ENCODE measurements around the gene TAF1C.

TAF1C gene

GRCh38 chr16:84233748-84234147, 46.9 kb upstream of the TAF1C start:
- no peak overlapping the region for H3K27ac ChIP-seq (ENCODE audit: low read depth, low read length, poor library complexity, severe bottlenecking)

GRCh38 chr16:84232969-84233368, 46.1 kb upstream of the TAF1C start:
- Histone ChIP-seq H2AFZ (ENCODE audit: low read length) (no peak overlapping the region), H3K27ac (ENCODE audit: low read depth, low read length, poor library complexity, severe bottlenecking) (no peak overlapping the region), H3K4me1 (ENCODE audit: insufficient read depth, low read length, severe bottlenecking) (no peaks in the 10 kb centered on the region), H3K4me3 (ENCODE audit: low read depth, low read length, poor library complexity, severe bottlenecking) (no peak overlapping the region), H3K27me3 (ENCODE audit: insufficient read depth, low read length) (no peaks in the 10 kb centered on the region; the same call in 1 of the 2 replicates), H3K9me2 (ENCODE audit: low read depth, low read length) (no peaks in the 10 kb centered on the region), H4K20me1 (ENCODE audit: insufficient read depth, low read length) (no peaks in the 10 kb centered on the region), H3K9me3 (ENCODE audit: low read length) (no peaks in the 10 kb centered on the region), H3K36me3 (ENCODE audit: insufficient read depth, low read length) (no peaks in the 10 kb centered on the region), H3K9ac (ENCODE audit: low read length) (no peak overlapping the region), H3K79me2 (ENCODE audit: insufficient read depth, low read length) (no peaks in the 10 kb centered on the region), H3K4me2 (ENCODE audit: low read length) (no peak overlapping the region), H3F3A (ENCODE audit: insufficient read depth, low read length) (no peaks in the 10 kb centered on the region)
- TF ChIP-seq, protein P1, sequence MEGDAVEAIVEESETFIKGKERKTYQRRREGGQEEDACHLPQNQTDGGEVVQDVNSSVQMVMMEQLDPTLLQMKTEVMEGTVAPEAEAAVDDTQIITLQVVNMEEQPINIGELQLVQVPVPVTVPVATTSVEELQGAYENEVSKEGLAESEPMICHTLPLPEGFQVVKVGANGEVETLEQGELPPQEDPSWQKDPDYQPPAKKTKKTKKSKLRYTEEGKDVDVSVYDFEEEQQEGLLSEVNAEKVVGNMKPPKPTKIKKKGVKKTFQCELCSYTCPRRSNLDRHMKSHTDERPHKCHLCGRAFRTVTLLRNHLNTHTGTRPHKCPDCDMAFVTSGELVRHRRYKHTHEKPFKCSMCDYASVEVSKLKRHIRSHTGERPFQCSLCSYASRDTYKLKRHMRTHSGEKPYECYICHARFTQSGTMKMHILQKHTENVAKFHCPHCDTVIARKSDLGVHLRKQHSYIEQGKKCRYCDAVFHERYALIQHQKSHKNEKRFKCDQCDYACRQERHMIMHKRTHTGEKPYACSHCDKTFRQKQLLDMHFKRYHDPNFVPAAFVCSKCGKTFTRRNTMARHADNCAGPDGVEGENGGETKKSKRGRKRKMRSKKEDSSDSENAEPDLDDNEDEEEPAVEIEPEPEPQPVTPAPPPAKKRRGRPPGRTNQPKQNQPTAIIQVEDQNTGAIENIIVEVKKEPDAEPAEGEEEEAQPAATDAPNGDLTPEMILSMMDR (IDR thresholded peaks at IDR 0.05; ENCODE audit: low read length): no peak
- TF ChIP-seq EZH2 (IDR thresholded peaks at IDR 0.05; ENCODE audit: borderline replicate concordance, low read length): no peak

More at GRCh38 chr16:84233748-84234147, 46.9 kb upstream of the TAF1C start:
- H3K4me2 ChIP-seq (ENCODE audit: low read length): no peak overlapping the region
- no peaks in the 10 kb centered on the region for H3K9me2 ChIP-seq (ENCODE audit: low read depth, low read length)
- no peaks in the 10 kb centered on the region for H3F3A ChIP-seq (ENCODE audit: insufficient read depth, low read length)
- H4K20me1 ChIP-seq (ENCODE audit: insufficient read depth, low read length): no peaks in the 10 kb centered on the region
- no peak overlapping the region for H3K4me3 ChIP-seq (ENCODE audit: low read depth, low read length, poor library complexity, severe bottlenecking)
- H3K27me3 ChIP-seq (ENCODE audit: insufficient read depth, low read length): no peaks in the 10 kb centered on the region; the same call in 1 of the 2 replicates
- no peaks in the 10 kb centered on the region for H3K79me2 ChIP-seq (ENCODE audit: insufficient read depth, low read length)
- H3K9ac ChIP-seq (ENCODE audit: low read length): no peak overlapping the region
- H3K4me1 ChIP-seq (ENCODE audit: insufficient read depth, low read length, severe bottlenecking): no peaks in the 10 kb centered on the region
- no peaks in the 10 kb centered on the region for H3K9me3 ChIP-seq (ENCODE audit: low read length)
- no peak for TF ChIP-seq EZH2 (IDR thresholded peaks at IDR 0.05; ENCODE audit: borderline replicate concordance, low read length)
- TF ChIP-seq, protein P1 (IDR thresholded peaks at IDR 0.05; ENCODE audit: low read length): no peak
- no peak overlapping the region for H2AFZ ChIP-seq (ENCODE audit: low read length)
- no peaks in the 10 kb centered on the region for H3K36me3 ChIP-seq (ENCODE audit: insufficient read depth, low read length)

GRCh38 chr16:84232060-84232459, 45.2 kb upstream of the TAF1C start:
- H3K9ac ChIP-seq (ENCODE audit: low read length): no peak overlapping the region
- H3K4me1 ChIP-seq (ENCODE audit: insufficient read depth, low read length, severe bottlenecking): no peaks in the 10 kb centered on the region
- H3K27ac ChIP-seq (ENCODE audit: low read depth, low read length, poor library complexity, severe bottlenecking): no peak overlapping the region
- no peak overlapping the region for H3K4me3 ChIP-seq (ENCODE audit: low read depth, low read length, poor library complexity, severe bottlenecking)
- no peaks in the 10 kb centered on the region for H3K9me3 ChIP-seq (ENCODE audit: low read length)
- no peaks in the 10 kb centered on the region; the same call in 1 of the 2 replicates for H3K27me3 ChIP-seq (ENCODE audit: insufficient read depth, low read length)
- H4K20me1 ChIP-seq (ENCODE audit: insufficient read depth, low read length): no peaks in the 10 kb centered on the region
- no peaks in the 10 kb centered on the region for H3F3A ChIP-seq (ENCODE audit: insufficient read depth, low read length)
- no peak overlapping the region for H3K4me2 ChIP-seq (ENCODE audit: low read length)
- no peak overlapping the region for H2AFZ ChIP-seq (ENCODE audit: low read length)
- no peaks in the 10 kb centered on the region for H3K79me2 ChIP-seq (ENCODE audit: insufficient read depth, low read length)
- no peak for TF ChIP-seq EZH2 (IDR thresholded peaks at IDR 0.05; ENCODE audit: borderline replicate concordance, low read length)
- no peaks in the 10 kb centered on the region for H3K9me2 ChIP-seq (ENCODE audit: low read depth, low read length)
- no peaks in the 10 kb centered on the region for H3K36me3 ChIP-seq (ENCODE audit: insufficient read depth, low read length)

- H3K9me3 ChIP-seq (ENCODE audit: low read length): no peaks in the 10 kb centered on the region
- H4K20me1 ChIP-seq (ENCODE audit: insufficient read depth, low read length): no peaks in the 10 kb centered on the region
- H3K4me2 ChIP-seq (ENCODE audit: low read length): no peak overlapping the region
- H2AFZ ChIP-seq (ENCODE audit: low read length): no peak overlapping the region
- no peak overlapping the region for H3K27ac ChIP-seq (ENCODE audit: low read depth, low read length, poor library complexity, severe bottlenecking)
- H3K9me2 ChIP-seq (ENCODE audit: low read depth, low read length): no peaks in the 10 kb centered on the region
- H3K79me2 ChIP-seq (ENCODE audit: insufficient read depth, low read length): no peaks in the 10 kb centered on the region
- H3K4me3 ChIP-seq (ENCODE audit: low read depth, low read length, poor library complexity, severe bottlenecking): no peak overlapping the region
- H3F3A ChIP-seq (ENCODE audit: insufficient read depth, low read length): no peaks in the 10 kb centered on the region
- no peaks in the 10 kb centered on the region for H3K4me1 ChIP-seq (ENCODE audit: insufficient read depth, low read length, severe bottlenecking)
- TF ChIP-seq EZH2 (IDR thresholded peaks at IDR 0.05; ENCODE audit: borderline replicate concordance, low read length): no peak
- TF ChIP-seq, protein P1 (IDR thresholded peaks at IDR 0.05; ENCODE audit: low read length): no peak
- H3K36me3 ChIP-seq (ENCODE audit: insufficient read depth, low read length): no peaks in the 10 kb centered on the region
- no peaks in the 10 kb centered on the region; the same call in 1 of the 2 replicates for H3K27me3 ChIP-seq (ENCODE audit: insufficient read depth, low read length)
- no peak overlapping the region for H3K9ac ChIP-seq (ENCODE audit: low read length)
Observed at GRCh38 chr16:84229471-84229870, 42.6 kb upstream of the TAF1C start.

All from OCI-LY1 (cell line).